Colonic mucosa (tissue), 4 donors: ENCODE data around the gene SPATA6. TPM values are rescaled to one million over a fixed set of nuclear protein-coding genes. Genes with fewer than 3 reads are reported as not detected.
"Not testable (repeated sequence)": the region's sequence is repeated elsewhere in the genome, so short reads cannot be mapped to it uniquely, and the experiment has no call there.

Experiments used
- DNase-seq: peaks from one replicate; pipeline ENCODE4 v3.0.0-alpha.2; 2020
- H3K27ac ChIP-seq: fragments of 200-600 bp; one replicate; pipeline ENCODE4 v1.8.0; 2021
- H3K27me3 ChIP-seq: fragments of 200-600 bp; one replicate; pipeline ENCODE4 v1.8.0; 2021
- H3K36me3 ChIP-seq: fragments of 200-600 bp; one replicate; pipeline ENCODE4 v1.8.0; 2021
- H3K4me1 ChIP-seq: fragments of 200-600 bp; one replicate; pipeline ENCODE4 v1.8.0; 2021; ENCODE audit warnings: mild to moderate bottlenecking
- H3K4me3 ChIP-seq: fragments of 200-600 bp; one replicate; pipeline ENCODE4 v1.8.0; 2021
- H3K9ac ChIP-seq, 2 donors: one replicate each; pipeline ENCODE4 v1.7.0; 2013; ENCODE audit warnings: control low read depth in 2 of 2, low read depth in 2 of 2, low read length in 2 of 2
- H3K9me3 ChIP-seq: fragments of 200-600 bp; one replicate; pipeline ENCODE4 v1.8.0; 2021
- CTCF ChIP-seq: fragments of 200-600 bp; IDR thresholded peaks from one replicate; pipeline ENCODE4 v1.8.0; 2022; ENCODE audit warnings: antibody characterized with exemption, mild to moderate bottlenecking
- intact Hi-C: fragments of 100-400 bp; cut with DNase I; formaldehyde crosslinking; loops from one replicate; pipeline ENCODE4 v1.14.1; 2022
- total RNA-seq, 2 donors: library from RNA; stranded (reverse); fragmentation: NEBNext Ultra II Directional in 1 of 2; extraction: Animal tissue kit (Norgen Biotek cat#: 25700) in 1 of 2; gene quantifications; one replicate each; pipeline ENCODE4 v1.2.1, GENCODE V29; 2021
- donor health status: healthy.
- donor health status: DM: no; HTN: no; CAD: no.
- donor health status: DM: no; HTN: no; CAD: no.

The SPATA6 gene
- total RNA-seq, 2 donors from 2014 or later = 9.1 to 9.4 TPM

- intact Hi-C loops = no loop called here
Measured at GRCh38 chr1:48448932-48449331, 23.1 kb downstream of the SPATA6 start.

GRCh38 chr1:48444186-48444585 lies 27.8 kb downstream of the SPATA6 start:
- DNase-seq, H3K4me1 ChIP-seq, H3K4me3 ChIP-seq, H3K9me3 ChIP-seq, H3K27me3 ChIP-seq, intact Hi-C loops, H3K9ac ChIP-seq, H3K27ac ChIP-seq, H3K36me3 ChIP-seq: not testable (repeated sequence)

More at GRCh38 chr1:48448932-48449331, 23.1 kb downstream of the SPATA6 start:
- no peak for DNase-seq
- no peak for TF ChIP-seq CTCF
- Histone ChIP-seq H3K9me3 (no peaks in the 10 kb centered on the region), H3K4me1 (no peaks in the 10 kb centered on the region), H3K27me3 (no peaks in the 10 kb centered on the region), H3K4me3 (no peak overlapping the region), H3K27ac (no peak overlapping the region), H3K36me3 (no peaks in the 10 kb centered on the region), H3K9ac (no peak overlapping the region)

- Histone ChIP-seq H3K27me3 (no peaks in the 10 kb centered on the region), H3K9ac (no peak overlapping the region), H3K9me3 (no peaks in the 10 kb centered on the region), H3K4me1 (no peaks in the 10 kb centered on the region), H3K4me3 (no peak overlapping the region), H3K27ac (peak overlapping the region; percentile 58), H3K36me3 (no peaks in the 10 kb centered on the region)
- intact Hi-C loops = no loop called here
- no peak for TF ChIP-seq CTCF
- DNase-seq = peak; percentile 24
Measured at GRCh38 chr1:48442864-48443619, 29.0 kb downstream of the SPATA6 start.

GRCh38 chr1:48440786-48441185 lies 31.2 kb downstream of the SPATA6 start:
- H3K36me3 ChIP-seq, H3K4me1 ChIP-seq, DNase-seq, H3K9me3 ChIP-seq, H3K4me3 ChIP-seq, H3K9ac ChIP-seq, intact Hi-C loops, H3K27ac ChIP-seq, H3K27me3 ChIP-seq: not testable (repeated sequence)

GRCh38 chr1:48439380-48439779 lies 32.6 kb downstream of the SPATA6 start:
- H3K27ac ChIP-seq = no peak overlapping the region
- intact Hi-C loops = no loop called here
- no peak for DNase-seq
- H3K9me3 ChIP-seq = no peaks in the 10 kb centered on the region
- no peak overlapping the region for H3K4me3 ChIP-seq
- no peaks in the 10 kb centered on the region for H3K4me1 ChIP-seq
- no peaks in the 10 kb centered on the region for H3K27me3 ChIP-seq
- H3K9ac ChIP-seq = no peak overlapping the region
- no peaks in the 10 kb centered on the region for H3K36me3 ChIP-seq
- TF ChIP-seq CTCF = no peak

GRCh38 chr1:48437379-48437778 lies 34.6 kb downstream of the SPATA6 start:
- intact Hi-C loops, H3K27ac ChIP-seq, DNase-seq, H3K27me3 ChIP-seq, H3K4me1 ChIP-seq, H3K4me3 ChIP-seq, H3K9me3 ChIP-seq, H3K36me3 ChIP-seq, H3K9ac ChIP-seq: not testable (repeated sequence)

- intact Hi-C loops, H3K27ac ChIP-seq, H3K27me3 ChIP-seq, DNase-seq, H3K4me3 ChIP-seq, H3K9me3 ChIP-seq, H3K36me3 ChIP-seq, H3K9ac ChIP-seq, H3K4me1 ChIP-seq: not testable (repeated sequence)
Measured at GRCh38 chr1:48435312-48436002, 36.5 kb downstream of the SPATA6 start.
